ENCODE data around the gene EARS2.
"Not testable (repeated sequence)": the region's sequence is repeated elsewhere in the genome, so short reads cannot be mapped to it uniquely, and the experiment has no call there.

Gene EARS2

DNA sequence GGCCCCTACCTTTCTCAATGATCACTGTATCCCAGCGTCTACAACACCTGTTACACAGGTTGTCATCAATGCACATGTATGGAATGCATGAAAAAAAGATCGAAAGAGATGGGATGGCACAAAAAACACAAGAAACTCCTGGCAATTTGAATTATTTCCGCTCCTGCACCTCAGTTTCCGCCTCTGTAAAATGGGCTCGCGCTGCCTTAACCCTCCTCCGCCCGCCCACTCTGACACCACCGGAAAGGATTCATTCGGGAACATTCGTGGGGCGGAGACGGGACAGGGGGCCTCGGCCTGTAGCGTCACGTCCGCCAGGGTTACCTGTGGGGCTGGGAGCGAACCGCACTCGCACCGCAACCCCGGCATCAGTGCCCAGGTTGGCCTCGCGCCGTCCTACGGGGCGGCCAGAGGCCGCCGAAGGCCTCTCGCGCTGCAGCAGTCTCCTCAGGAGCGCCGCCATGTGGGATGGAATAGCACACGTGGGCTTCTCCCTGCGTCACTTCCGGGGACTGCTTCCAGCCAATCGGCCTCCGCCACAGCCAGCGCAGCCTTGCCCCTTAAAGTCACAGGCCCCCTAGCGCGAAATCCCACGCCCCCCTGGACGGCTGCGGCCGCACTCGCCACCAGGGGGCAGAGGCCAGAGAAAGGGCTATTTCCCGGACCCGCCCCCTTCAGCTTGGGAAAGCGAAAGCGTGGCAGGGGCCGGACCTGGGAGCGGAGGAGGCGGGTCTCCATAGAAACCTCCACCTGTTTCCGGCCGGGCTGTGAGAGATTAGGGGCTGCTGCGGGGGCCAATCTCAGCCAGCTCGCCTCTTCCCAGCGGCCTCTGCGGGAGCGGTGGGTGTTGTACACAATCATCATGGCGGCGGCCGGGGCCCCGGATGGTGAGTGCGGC is at the start of gene EARS2, which contains the start of gene UBFD1:
EARS2 (minus strand) TSS at position 470 of the 898 bp plus-strand sequence; CDS start at position 463, 7 bp downstream.
UBFD1 (plus strand) TSS at position 847 of the 898 bp plus-strand sequence; CDS start at position 863, 16 bp downstream.
- peak; percentile 97 for DNase-seq

DNA sequence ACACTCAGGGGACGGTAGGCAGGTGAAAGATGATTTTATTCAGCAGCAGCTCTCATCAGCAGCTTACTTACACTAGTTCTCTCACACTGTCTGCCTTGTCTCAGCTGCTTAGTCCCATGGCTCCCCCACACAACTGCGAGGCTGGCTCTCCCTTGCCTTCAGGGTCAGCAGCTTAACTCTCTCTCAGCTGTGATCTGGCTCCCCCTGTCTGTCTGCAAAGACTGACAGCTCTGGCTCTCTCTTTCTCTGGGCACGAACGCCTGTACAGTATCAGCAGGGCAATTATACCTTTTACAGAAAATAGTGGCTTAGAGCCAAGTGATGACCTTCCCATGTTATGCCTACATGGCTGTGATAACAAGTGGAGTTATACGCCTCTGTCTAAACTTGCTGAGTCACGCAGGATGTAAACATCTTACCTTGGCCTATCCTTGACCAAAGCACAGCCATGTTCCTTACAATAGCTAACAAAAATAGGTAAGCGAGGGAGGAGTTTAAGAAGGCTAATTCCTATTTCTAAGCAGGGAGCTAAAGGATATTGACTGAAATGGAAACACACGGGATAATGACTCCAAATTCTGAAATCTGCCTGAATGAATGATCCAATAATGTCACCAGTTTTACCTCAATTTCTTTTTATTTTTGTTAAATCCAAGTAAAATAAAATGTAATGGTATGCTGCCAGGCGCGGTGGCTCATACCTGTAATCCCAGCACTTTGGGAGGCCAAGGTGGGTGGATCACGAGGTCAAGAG is 40.0 kb upstream of the EARS2 start:
- no peak for DNase-seq

DNA sequence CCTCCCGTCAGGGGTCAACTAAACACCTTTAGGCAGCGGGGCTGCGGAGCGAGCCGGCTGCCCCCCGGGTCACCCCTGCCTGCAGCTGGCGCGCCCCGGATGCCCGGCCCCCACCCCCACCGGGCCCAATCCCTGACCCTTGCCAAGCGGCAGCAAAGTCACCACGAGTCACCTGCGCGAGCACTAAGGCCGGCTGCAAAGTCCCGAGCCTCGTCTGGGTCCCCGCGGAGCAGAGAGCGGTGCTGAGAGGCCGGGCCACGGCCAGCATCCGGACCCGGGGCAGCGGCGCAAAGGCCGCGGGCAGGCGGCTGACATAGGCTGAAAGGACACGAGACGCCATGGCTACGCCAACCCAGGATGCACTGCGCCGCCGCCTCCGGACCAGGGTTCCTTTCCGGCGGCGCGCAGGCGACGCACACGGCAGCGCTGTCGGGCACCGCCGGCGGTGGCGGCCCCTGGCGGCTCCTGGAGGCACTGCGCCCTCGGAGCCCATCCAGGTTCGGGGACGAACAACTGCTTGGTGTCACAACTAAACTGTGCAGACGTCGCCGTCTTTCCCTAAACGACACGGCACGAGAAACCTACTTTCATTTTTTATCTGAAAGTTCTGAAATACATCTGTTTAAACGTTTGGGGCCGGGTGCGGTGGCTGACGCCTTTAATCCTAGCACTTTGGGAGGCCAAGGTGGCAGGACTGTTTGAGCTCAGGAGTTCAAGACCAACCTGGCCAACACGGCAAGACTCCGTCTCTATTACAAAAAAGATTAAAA is 39.0 kb upstream of the EARS2 start, which contains the start of gene NDUFAB1:
NDUFAB1 (minus strand) TSS at position 366 of the 770 bp plus-strand sequence; CDS start at position 340, 26 bp downstream.
- DNase-seq = peak; percentile 76

- DNase-seq = no peak
Measured at GRCh38 chr16:23595246-23595950, 38.2 kb upstream of the EARS2 start.

DNA sequence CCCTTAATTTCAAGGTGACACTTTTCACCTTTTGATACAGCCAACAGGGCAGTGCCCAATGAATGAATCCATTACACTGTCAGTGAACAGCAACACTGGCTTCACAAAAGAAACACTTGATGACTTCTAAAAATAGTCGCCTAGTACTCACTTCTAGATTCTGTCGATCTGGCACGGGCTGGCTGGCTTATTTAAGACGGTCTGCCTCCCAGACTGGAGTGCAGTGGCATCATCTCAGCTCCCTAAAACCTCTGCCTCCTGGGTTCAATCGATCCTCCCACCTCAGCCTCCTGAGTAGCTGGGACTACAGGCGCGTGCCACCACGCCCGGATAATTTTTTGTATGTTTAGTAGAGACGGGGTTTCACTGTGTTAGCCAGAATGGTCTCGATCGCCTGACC is 37.0 kb upstream of the EARS2 start:
- no peak for DNase-seq

- DNase-seq = no peak
Measured at GRCh38 chr16:23590181-23590580, 33.0 kb upstream of the EARS2 start.

DNA sequence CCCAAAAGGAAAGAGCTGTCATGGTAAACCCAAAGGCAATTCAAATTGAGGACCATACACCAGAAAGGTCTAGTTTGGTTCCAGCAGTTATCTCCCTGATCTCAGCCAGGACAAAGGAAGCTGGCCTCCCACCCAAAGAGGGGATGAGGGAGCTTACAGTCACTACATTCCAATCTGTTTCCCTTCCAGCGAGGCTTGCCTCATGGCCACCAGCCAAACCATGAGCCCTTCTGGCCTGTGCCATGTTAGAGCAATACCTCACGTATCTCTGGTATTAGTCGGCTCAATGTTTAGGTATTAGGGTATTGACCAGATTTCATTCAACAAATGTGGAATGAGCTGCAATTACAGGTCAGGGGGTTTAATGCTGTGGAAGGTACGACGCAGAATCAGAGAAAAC is 30.6 kb upstream of the EARS2 start:
- no peak for DNase-seq

GRCh38 chr16:23584186-23585076 is 27.3 kb upstream of the EARS2 start:
- no peak for DNase-seq

DNA sequence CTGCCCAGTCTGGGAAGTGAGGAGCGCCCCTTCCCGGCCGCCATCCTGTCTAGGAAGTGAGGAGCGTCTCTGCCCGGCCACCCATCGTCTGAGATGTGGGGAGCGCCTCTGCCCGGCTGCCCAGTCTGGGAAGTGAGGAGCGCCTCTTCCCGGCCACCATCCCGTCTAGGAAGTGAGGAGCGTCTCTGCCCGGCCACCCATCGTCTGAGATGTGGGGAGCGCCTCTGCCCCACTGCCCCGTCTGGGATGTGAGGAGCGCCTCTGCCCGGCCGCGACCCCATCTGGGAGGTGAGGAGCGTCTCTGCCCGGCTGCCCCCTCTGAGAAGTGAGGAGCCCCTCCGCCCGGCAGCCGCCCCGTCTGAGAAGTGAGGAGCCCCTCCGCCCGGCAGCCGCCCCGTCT is 26.1 kb upstream of the EARS2 start:
- not testable (repeated sequence) for DNase-seq

- no peak for DNase-seq
Measured at GRCh38 chr16:23581764-23582163, 24.6 kb upstream of the EARS2 start.

DNA sequence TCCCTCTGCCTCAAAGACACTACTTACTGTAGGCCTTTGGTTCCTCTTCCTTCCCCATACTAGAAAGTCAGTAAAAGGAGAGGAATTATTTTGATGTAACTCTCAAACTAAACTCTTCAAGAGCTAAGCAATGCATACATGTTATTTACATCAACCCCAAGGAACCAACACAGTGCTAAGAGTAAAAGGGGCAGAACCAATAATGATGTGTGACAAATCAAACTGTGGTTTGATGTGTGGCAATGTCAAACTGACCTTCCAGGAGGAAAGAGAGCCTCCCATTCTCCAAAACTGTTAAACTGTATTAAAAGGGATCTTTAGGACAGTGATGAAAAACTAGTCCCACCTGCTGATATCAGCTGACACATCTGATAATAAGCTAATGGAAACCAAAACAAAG is 23.2 kb upstream of the EARS2 start:
- DNase-seq = no peak

DNA sequence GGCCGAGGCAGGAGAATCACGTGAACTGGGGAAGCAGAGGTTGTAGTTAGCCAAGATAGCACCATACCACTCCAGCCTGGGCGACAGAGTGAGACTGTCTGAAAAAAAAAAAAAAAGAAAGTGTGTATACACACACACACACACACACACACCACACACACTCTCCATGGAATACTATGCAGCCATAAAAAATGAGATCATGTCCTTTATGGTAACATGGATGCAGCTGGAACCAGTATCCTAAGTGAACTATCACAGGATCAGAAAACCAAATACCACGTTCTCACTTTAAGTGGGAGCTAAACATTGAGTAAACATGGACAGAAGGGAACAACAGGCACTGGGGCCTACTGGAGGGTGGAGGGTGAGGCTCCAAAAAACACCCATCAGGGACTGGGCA is 22.2 kb upstream of the EARS2 start:
- DNase-seq = no peak

GRCh38 chr16:23578101-23578830 is 21.1 kb upstream of the EARS2 start:
- no peak for DNase-seq

DNA sequence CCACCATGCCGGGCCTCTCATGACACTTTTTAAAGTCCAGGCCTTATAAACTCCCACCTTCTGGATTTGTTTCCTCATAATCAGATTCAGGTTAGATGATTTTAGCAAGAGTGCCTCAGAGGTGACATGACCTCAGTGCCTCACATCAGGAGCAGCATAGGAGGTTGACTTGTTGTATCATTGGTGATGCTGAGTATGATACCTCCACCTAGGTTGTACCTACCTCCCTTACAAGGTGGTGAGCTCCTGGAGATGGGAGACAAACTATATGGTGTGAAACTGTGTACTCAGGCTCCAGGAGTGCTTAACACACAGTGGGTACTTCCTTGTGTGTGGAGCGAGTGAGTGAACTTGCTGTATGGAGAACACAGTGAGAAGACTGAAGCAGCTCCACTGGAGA is 20.3 kb upstream of the EARS2 start:
- no peak for DNase-seq

- no peak for DNase-seq
Measured at GRCh38 chr16:23575834-23576233, 18.7 kb upstream of the EARS2 start.

- no peak for DNase-seq
Measured at GRCh38 chr16:23573817-23574216, 16.7 kb upstream of the EARS2 start.

GRCh38 chr16:23572394-23572793 is 15.2 kb upstream of the EARS2 start:
- DNase-seq = no peak

DNA sequence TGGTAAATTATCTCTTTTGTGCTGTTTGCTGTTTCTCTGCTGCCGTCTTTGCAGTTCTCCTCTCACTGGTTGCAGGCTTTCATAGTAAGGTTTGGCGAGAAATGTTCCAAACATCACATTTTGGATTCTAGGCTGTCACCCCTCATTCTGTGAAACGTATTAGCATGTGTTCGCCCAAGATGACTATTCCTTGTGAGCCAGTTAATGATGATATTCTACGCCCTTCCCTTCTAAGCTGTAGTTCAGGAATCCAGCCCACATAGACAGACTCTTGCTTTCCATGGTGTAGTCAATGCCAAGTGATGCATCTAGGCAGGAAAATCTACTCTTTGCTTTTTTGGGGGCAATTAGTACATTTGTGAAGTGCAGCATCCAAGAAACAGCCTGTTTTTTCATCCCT is 14.7 kb upstream of the EARS2 start:
- DNase-seq = no peak

DNA sequence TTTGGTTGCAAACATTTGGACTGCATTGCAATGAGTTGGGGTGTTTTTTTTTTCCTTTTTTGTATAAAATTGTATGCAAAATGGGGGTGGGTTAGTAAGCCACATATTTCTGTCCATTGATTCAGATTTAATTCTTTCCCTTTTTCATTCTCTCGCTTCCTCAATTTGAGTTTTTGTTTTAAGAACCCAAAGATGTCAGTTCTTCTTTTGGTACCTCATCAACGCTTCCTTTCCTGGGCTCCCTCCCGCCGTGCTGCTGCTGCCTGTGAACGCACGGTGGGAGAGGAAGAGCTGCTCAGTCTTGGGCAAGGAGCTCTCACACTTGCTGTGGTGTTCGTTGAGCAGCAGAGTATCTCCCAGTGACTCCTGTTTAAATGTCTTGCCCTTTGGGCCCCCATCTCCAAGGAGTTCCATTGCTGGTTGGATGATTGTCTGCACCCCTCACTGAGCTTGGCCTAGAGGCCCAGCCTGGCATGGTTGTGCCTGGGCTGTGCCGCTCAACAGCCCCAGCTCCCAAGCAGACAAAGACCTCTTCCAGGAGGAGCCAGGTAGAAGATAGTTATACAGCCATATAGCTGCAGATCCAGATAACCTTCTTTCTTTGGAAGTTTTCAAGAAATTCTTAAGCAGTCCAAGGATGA is 14.0 kb upstream of the EARS2 start:
- DNase-seq = no peak

GRCh38 chr16:23567602-23568001 is 10.5 kb upstream of the EARS2 start:
- DNase-seq = no peak
